M059J (cell line): ENCODE measurements around the gene CERK. TPM values are rescaled to one million over a fixed set of nuclear protein-coding genes. Genes with fewer than 3 reads are reported as not detected.

Experiments used
- DNase-seq: peaks from one replicate; pipeline ENCODE4 v3.0.0-alpha.2; 2012; ENCODE audit warnings: low read depth
- total RNA-seq: library from RNA; depleted of rRNA; stranded (reverse); fragments of >200 nt; shearing (Covaris generic); gene quantifications from 2 replicates; pipeline ENCODE4 v1.2.3, GENCODE V29; 2014

Gene CERK
- total RNA-seq, 1 experiment from 2014 or later = 22.8 TPM

GRCh38 chr22:46662226-46662625 lies 75.8 kb downstream of the CERK start:
- DNase-seq = no peak

GRCh38 chr22:46661221-46661851 lies 76.7 kb downstream of the CERK start:
- DNase-seq = peak; percentile 61

- no peak for DNase-seq
Measured at GRCh38 chr22:46660604-46661201, 77.3 kb downstream of the CERK start.

GRCh38 chr22:46659791-46660186 lies 78.3 kb downstream of the CERK start:
- no peak for DNase-seq

- DNase-seq = no peak
Measured at GRCh38 chr22:46659059-46659790, 78.8 kb downstream of the CERK start.

- DNase-seq = no peak
Measured at GRCh38 chr22:46657996-46658947, 79.8 kb downstream of the CERK start.

GRCh38 chr22:46657655-46657953 lies 80.4 kb downstream of the CERK start:
- DNase-seq = no peak

- no peak for DNase-seq
Measured at GRCh38 chr22:46656856-46657654, 81.0 kb downstream of the CERK start.

GRCh38 chr22:46655861-46656608 lies 82.0 kb downstream of the CERK start:
- no peak for DNase-seq

- no peak for DNase-seq
Measured at GRCh38 chr22:46654927-46655595, 83.0 kb downstream of the CERK start.

GRCh38 chr22:46654426-46654825 lies 83.6 kb downstream of the CERK start:
- no peak for DNase-seq

GRCh38 chr22:46653596-46653995 lies 84.5 kb downstream of the CERK start:
- no peak for DNase-seq

GRCh38 chr22:46652847-46653331 lies 85.2 kb downstream of the CERK start:
- no peak for DNase-seq

- DNase-seq = peak; percentile 9
Measured at GRCh38 chr22:46652081-46652846, 85.8 kb downstream of the CERK start.

GRCh38 chr22:46651316-46651715 lies 86.7 kb downstream of the CERK start:
- no peak for DNase-seq

- no peak for DNase-seq
Measured at GRCh38 chr22:46650078-46650810, 87.8 kb downstream of the CERK start.

- no peak for DNase-seq
Measured at GRCh38 chr22:46649141-46650077, 88.6 kb downstream of the CERK start.
